DND-41 (cell line): ENCODE measurements around the gene FBXL13.

ENCODE experiments used
- CTCF ChIP-seq: IDR thresholded peaks from 2 replicates; pipeline ENCODE4 v1.5.1; 2012; ENCODE audit warnings: borderline replicate concordance, low read length, moderate library complexity, mild to moderate bottlenecking; ENCODE audit not compliant: poor library complexity, severe bottlenecking; ENCODE audit errors: extremely low read depth
- EZH2 ChIP-seq: IDR thresholded peaks from 3 replicates; pipeline ENCODE4 v1.6.1; 2012; ENCODE audit warnings: borderline replicate concordance, low read depth, mild to moderate bottlenecking, moderate library complexity, low read length, inconsistent platforms; ENCODE audit not compliant: severe bottlenecking

GRCh38 chr7:102896585-102896984 is 178.0 kb downstream of the FBXL13 start:
- TF ChIP-seq EZH2 = no peak
- no peak for TF ChIP-seq CTCF
